HCT116 (cell line): ENCODE data around the gene ARHGEF3.

Source experiments
- CEBPB ChIP-seq: IDR thresholded peaks from 2 replicates; pipeline ENCODE4 v1.6.1; 2012; ENCODE audit warnings: low read depth
- CTCF ChIP-seq, 3 experiments: fragments of 200-600 bp in 1 of 3; sonication (generic) in 1 of 3; IDR thresholded peaks in 2 of 3; conservative IDR thresholded peaks in 1 of 3; 2 replicates each; pipeline ENCODE4 v1.5.1; 2012 to 2017; ENCODE audit warnings: low read depth in 2 of 3, low read length in 2 of 3, antibody characterized with exemption in 1 of 3, borderline replicate concordance in 1 of 3, control low read depth in 1 of 3, mild to moderate bottlenecking in 1 of 3, mixed read lengths in 1 of 3, mixed run types in 1 of 3, moderate library complexity in 1 of 3; ENCODE audit not compliant: insufficient read depth in 1 of 3
- EZH2phosphoT487 ChIP-seq: fragments of 200-600 bp; IDR thresholded peaks from 2 replicates; pipeline ENCODE4 v1.6.1; 2018; ENCODE audit warnings: antibody characterized with exemption, borderline replicate concordance
- MAX ChIP-seq: IDR thresholded peaks from 2 replicates; pipeline ENCODE4 v1.6.1; 2012
- POLR2AphosphoS5 ChIP-seq: IDR thresholded peaks from 2 replicates; pipeline ENCODE4 v1.6.1; 2011; ENCODE audit warnings: mild to moderate bottlenecking, low read depth, low read length, moderate library complexity
- RAD21 ChIP-seq: IDR thresholded peaks from 2 replicates; pipeline ENCODE4 v1.6.1; 2012; ENCODE audit warnings: low read depth, mild to moderate bottlenecking
- SIN3A ChIP-seq: IDR thresholded peaks from 2 replicates; pipeline ENCODE4 v1.6.1; 2012; ENCODE audit warnings: low read depth
- SP1 ChIP-seq: IDR thresholded peaks from 2 replicates; pipeline ENCODE4 v1.6.1; 2012; ENCODE audit warnings: low read depth
- TCF7L2 ChIP-seq: IDR thresholded peaks from 2 replicates; pipeline ENCODE4 v1.7.0; 2011; ENCODE audit warnings: borderline replicate concordance, inconsistent platforms; ENCODE audit not compliant: insufficient read depth, insufficient read length; ENCODE audit errors: extremely low read depth
- ZFX ChIP-seq: fragments of 450-650 bp; IDR thresholded peaks from 2 replicates; pipeline ENCODE4 v1.6.1; 2017
- TF ChIP-seq, protein P1 (sequence below): IDR thresholded peaks from 2 replicates; pipeline ENCODE4 v1.6.1; 2012; ENCODE audit warnings: low read depth
- TF ChIP-seq, protein P2 (sequence below): IDR thresholded peaks from 2 replicates; pipeline ENCODE4 v1.6.1; 2011; ENCODE audit warnings: mild to moderate bottlenecking, low read length, moderate library complexity; ENCODE audit not compliant: insufficient replicate concordance; ENCODE audit errors: extremely low read depth

DNA sequence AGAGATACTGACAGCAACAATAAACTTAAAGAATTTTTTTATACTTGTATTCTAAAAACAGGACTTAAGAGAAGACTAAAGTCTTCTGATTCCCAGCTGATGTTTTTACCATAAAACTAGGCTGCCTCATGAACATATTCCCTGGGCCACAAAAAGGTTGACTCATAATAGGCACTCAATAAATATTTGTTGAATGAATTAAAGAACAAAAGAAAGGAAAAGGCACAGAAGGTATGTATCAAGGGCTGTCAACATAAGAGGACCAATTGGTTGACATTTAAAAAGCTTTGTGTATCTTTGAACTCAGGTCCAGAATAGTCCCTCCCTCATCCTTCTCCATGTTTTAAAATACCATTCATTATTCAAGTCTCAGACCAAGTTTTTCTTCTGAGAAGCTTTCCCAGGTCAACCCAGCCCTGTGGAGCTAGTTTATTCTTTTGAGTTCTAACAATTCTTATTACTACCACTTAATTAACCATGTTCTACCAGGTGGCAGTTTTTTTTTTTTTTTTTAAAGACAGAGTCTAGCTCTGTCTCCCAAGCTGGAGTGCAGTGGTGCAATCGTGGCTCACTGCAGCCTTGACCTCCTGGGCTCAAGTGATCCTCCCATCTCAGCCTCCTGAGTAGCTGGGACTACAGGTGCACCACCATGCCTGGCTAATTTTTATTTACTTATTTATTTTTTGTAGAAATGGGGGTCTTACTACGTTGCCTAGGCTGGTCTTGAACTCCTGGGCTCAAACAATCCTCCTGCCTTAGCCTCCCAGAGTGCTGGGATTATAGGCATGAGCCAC is 17.5 kb upstream of the ARHGEF3 start:
- TF ChIP-seq CTCF (IDR thresholded peaks at IDR 0.05 in 2 of 3, conservative IDR thresholded peaks at IDR 0.05 in 1 of 3; ENCODE audit: borderline replicate concordance in 1 of 3, insufficient read depth in 1 of 3, low read depth in 2 of 3, low read length in 2 of 3) (no peak), RAD21 (no peak), MAX (no peak), EZH2phosphoT487 (no peak), TCF7L2 (no peak), ZFX (no peak), SP1 (no peak), SIN3A (no peak), POLR2AphosphoS5 (no peak), CEBPB (no peak)
- TF ChIP-seq, protein P1, sequence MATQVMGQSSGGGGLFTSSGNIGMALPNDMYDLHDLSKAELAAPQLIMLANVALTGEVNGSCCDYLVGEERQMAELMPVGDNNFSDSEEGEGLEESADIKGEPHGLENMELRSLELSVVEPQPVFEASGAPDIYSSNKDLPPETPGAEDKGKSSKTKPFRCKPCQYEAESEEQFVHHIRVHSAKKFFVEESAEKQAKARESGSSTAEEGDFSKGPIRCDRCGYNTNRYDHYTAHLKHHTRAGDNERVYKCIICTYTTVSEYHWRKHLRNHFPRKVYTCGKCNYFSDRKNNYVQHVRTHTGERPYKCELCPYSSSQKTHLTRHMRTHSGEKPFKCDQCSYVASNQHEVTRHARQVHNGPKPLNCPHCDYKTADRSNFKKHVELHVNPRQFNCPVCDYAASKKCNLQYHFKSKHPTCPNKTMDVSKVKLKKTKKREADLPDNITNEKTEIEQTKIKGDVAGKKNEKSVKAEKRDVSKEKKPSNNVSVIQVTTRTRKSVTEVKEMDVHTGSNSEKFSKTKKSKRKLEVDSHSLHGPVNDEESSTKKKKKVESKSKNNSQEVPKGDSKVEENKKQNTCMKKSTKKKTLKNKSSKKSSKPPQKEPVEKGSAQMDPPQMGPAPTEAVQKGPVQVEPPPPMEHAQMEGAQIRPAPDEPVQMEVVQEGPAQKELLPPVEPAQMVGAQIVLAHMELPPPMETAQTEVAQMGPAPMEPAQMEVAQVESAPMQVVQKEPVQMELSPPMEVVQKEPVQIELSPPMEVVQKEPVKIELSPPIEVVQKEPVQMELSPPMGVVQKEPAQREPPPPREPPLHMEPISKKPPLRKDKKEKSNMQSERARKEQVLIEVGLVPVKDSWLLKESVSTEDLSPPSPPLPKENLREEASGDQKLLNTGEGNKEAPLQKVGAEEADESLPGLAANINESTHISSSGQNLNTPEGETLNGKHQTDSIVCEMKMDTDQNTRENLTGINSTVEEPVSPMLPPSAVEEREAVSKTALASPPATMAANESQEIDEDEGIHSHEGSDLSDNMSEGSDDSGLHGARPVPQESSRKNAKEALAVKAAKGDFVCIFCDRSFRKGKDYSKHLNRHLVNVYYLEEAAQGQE, result no peak
- TF ChIP-seq, protein P2, sequence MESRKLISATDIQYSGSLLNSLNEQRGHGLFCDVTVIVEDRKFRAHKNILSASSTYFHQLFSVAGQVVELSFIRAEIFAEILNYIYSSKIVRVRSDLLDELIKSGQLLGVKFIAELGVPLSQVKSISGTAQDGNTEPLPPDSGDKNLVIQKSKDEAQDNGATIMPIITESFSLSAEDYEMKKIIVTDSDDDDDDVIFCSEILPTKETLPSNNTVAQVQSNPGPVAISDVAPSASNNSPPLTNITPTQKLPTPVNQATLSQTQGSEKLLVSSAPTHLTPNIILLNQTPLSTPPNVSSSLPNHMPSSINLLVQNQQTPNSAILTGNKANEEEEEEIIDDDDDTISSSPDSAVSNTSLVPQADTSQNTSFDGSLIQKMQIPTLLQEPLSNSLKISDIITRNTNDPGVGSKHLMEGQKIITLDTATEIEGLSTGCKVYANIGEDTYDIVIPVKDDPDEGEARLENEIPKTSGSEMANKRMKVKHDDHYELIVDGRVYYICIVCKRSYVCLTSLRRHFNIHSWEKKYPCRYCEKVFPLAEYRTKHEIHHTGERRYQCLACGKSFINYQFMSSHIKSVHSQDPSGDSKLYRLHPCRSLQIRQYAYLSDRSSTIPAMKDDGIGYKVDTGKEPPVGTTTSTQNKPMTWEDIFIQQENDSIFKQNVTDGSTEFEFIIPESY, result no peak
